ENCODE measurements around the gene CR1. TPM values are rescaled to one million over a fixed set of nuclear protein-coding genes. Genes with fewer than 3 reads are reported as not detected.

Gene CR1
- total and polyA plus RNA-seq, 2 of the 8 experiments (the other 6 are each of a cell fraction or from before 2014, with no cell fraction given): 0.15 to 0.22 TPM

DNA sequence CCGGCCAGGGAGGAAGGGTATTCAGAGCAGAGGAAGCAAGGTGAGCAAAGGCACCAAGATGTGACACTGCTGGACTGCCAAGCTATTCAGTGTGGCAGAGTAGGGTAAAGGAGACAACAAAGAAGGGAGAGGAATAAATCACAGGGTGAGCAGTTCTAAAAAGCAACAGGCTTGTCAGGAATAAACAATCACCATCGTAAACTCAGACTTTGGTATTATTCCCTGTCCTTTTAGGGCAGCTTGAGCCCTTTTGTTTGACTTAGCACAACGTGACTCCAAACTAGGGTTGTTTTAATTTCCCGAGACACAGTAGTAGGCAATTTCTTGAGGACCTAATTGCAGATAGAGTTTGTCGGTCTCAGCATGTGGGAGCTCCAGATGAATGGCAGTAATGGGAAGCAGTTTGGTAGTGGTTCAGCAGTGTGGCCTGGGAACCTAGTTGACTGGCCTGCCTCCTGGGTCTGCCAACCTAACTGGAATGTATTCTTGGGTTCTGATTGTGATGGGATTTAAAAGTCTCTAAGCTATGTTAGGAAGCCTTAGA, 153.3 kb downstream of the CR1 start (continued):
- TF ChIP-seq, protein P1, sequence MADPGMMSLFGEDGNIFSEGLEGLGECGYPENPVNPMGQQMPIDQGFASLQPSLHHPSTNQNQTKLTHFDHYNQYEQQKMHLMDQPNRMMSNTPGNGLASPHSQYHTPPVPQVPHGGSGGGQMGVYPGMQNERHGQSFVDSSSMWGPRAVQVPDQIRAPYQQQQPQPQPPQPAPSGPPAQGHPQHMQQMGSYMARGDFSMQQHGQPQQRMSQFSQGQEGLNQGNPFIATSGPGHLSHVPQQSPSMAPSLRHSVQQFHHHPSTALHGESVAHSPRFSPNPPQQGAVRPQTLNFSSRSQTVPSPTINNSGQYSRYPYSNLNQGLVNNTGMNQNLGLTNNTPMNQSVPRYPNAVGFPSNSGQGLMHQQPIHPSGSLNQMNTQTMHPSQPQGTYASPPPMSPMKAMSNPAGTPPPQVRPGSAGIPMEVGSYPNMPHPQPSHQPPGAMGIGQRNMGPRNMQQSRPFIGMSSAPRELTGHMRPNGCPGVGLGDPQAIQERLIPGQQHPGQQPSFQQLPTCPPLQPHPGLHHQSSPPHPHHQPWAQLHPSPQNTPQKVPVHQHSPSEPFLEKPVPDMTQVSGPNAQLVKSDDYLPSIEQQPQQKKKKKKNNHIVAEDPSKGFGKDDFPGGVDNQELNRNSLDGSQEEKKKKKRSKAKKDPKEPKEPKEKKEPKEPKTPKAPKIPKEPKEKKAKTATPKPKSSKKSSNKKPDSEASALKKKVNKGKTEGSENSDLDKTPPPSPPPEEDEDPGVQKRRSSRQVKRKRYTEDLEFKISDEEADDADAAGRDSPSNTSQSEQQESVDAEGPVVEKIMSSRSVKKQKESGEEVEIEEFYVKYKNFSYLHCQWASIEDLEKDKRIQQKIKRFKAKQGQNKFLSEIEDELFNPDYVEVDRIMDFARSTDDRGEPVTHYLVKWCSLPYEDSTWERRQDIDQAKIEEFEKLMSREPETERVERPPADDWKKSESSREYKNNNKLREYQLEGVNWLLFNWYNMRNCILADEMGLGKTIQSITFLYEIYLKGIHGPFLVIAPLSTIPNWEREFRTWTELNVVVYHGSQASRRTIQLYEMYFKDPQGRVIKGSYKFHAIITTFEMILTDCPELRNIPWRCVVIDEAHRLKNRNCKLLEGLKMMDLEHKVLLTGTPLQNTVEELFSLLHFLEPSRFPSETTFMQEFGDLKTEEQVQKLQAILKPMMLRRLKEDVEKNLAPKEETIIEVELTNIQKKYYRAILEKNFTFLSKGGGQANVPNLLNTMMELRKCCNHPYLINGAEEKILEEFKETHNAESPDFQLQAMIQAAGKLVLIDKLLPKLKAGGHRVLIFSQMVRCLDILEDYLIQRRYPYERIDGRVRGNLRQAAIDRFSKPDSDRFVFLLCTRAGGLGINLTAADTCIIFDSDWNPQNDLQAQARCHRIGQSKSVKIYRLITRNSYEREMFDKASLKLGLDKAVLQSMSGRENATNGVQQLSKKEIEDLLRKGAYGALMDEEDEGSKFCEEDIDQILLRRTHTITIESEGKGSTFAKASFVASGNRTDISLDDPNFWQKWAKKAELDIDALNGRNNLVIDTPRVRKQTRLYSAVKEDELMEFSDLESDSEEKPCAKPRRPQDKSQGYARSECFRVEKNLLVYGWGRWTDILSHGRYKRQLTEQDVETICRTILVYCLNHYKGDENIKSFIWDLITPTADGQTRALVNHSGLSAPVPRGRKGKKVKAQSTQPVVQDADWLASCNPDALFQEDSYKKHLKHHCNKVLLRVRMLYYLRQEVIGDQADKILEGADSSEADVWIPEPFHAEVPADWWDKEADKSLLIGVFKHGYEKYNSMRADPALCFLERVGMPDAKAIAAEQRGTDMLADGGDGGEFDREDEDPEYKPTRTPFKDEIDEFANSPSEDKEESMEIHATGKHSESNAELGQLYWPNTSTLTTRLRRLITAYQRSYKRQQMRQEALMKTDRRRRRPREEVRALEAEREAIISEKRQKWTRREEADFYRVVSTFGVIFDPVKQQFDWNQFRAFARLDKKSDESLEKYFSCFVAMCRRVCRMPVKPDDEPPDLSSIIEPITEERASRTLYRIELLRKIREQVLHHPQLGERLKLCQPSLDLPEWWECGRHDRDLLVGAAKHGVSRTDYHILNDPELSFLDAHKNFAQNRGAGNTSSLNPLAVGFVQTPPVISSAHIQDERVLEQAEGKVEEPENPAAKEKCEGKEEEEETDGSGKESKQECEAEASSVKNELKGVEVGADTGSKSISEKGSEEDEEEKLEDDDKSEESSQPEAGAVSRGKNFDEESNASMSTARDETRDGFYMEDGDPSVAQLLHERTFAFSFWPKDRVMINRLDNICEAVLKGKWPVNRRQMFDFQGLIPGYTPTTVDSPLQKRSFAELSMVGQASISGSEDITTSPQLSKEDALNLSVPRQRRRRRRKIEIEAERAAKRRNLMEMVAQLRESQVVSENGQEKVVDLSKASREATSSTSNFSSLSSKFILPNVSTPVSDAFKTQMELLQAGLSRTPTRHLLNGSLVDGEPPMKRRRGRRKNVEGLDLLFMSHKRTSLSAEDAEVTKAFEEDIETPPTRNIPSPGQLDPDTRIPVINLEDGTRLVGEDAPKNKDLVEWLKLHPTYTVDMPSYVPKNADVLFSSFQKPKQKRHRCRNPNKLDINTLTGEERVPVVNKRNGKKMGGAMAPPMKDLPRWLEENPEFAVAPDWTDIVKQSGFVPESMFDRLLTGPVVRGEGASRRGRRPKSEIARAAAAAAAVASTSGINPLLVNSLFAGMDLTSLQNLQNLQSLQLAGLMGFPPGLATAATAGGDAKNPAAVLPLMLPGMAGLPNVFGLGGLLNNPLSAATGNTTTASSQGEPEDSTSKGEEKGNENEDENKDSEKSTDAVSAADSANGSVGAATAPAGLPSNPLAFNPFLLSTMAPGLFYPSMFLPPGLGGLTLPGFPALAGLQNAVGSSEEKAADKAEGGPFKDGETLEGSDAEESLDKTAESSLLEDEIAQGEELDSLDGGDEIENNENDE (IDR thresholded peaks at IDR 0.05; ENCODE audit: insufficient replicate concordance, low read length): no peak
- TF ChIP-seq JUN (IDR thresholded peaks at IDR 0.05; ENCODE audit: low read depth, low read length): no peak
- no peak for TF ChIP-seq CBX8 (IDR thresholded peaks at IDR 0.05; ENCODE audit: borderline replicate concordance, low read depth, low read length)
- TF ChIP-seq SAP30 (IDR thresholded peaks at IDR 0.05; ENCODE audit: insufficient read depth, insufficient replicate concordance, low read length): no peak
- TF ChIP-seq NRF1 (IDR thresholded peaks at IDR 0.05; ENCODE audit: low read depth, low read length): no peak
- no peak for TF ChIP-seq KDM5A (IDR thresholded peaks at IDR 0.05; ENCODE audit: low read length)
- no peak for TF ChIP-seq MAFK (IDR thresholded peaks at IDR 0.05; ENCODE audit: low read depth, low read length)
